ENCODE results near the gene ZAR1.
"Not testable (repeated sequence)": the region's sequence is repeated elsewhere in the genome, so short reads cannot be mapped to it uniquely, and the experiment has no call there.

ZAR1 gene

GRCh38 chr4:48490012-48490679 lies at the start of gene ZAR1:
Gene ZAR1, plus strand, starts transcription at chr4:48490252. Its CDS starts 40 bp downstream, at chr4:48490292.
- DNase-seq: no peak

GRCh38 chr4:48440914-48441313 lies 49.1 kb upstream of the ZAR1 start:
- not testable (repeated sequence) for DNase-seq

GRCh38 chr4:48445704-48446103 lies 44.3 kb upstream of the ZAR1 start:
- DNase-seq: no peak

GRCh38 chr4:48446642-48447041 lies 43.4 kb upstream of the ZAR1 start:
- DNase-seq: no peak

- DNase-seq: no peak
These were observed 40.9 kb upstream of the ZAR1 start for GRCh38 chr4:48449151-48449550.

- no peak for DNase-seq
These were observed 39.3 kb upstream of the ZAR1 start for GRCh38 chr4:48450740-48451139.

- not testable (repeated sequence) for DNase-seq
These were observed 38.4 kb upstream of the ZAR1 start for GRCh38 chr4:48451656-48452055.

- DNase-seq: no peak
These were observed 35.5 kb upstream of the ZAR1 start for GRCh38 chr4:48454591-48454990.

GRCh38 chr4:48461000-48461399 lies 29.1 kb upstream of the ZAR1 start:
- DNase-seq: no peak

GRCh38 chr4:48462363-48462762 lies 27.7 kb upstream of the ZAR1 start:
- DNase-seq: no peak

GRCh38 chr4:48467442-48467841 lies 22.6 kb upstream of the ZAR1 start:
- no peak for DNase-seq

GRCh38 chr4:48467891-48468290 lies 22.2 kb upstream of the ZAR1 start:
- DNase-seq: no peak

- no peak for DNase-seq
These were observed 19.9 kb upstream of the ZAR1 start for GRCh38 chr4:48470137-48470536.

GRCh38 chr4:48470570-48470969 lies 19.5 kb upstream of the ZAR1 start:
- DNase-seq: no peak

GRCh38 chr4:48472794-48473193 lies 17.3 kb upstream of the ZAR1 start:
- no peak for DNase-seq

GRCh38 chr4:48475770-48476169 lies 14.3 kb upstream of the ZAR1 start:
- DNase-seq: no peak

GRCh38 chr4:48478273-48478672 lies 11.8 kb upstream of the ZAR1 start:
- DNase-seq: no peak

- no peak for DNase-seq
These were observed 8.5 kb upstream of the ZAR1 start for GRCh38 chr4:48481581-48481980.

GRCh38 chr4:48483006-48483776 lies 6.9 kb upstream of the ZAR1 start, which contains the start of gene SLC10A4:
Gene SLC10A4, plus strand, starts transcription at chr4:48483343. Its CDS starts 219 bp downstream, at chr4:48483562.
- DNase-seq: no peak

GRCh38 chr4:48483777-48484493 lies 6.1 kb upstream of the ZAR1 start:
- no peak for DNase-seq

GRCh38 chr4:48484494-48485168 lies 5.4 kb upstream of the ZAR1 start:
- DNase-seq: no peak

GRCh38 chr4:48489683-48490011 lies 405 bp upstream of the ZAR1 start:
- DNase-seq: no peak

Measured in stimulated activated CD4-positive, alpha-beta T cell treated with anti-CD3 and anti-CD28 coated beads, Interleukin-2, amount 100 ng/mL, for 48 hours (primary cell).